GM12892 (cell line): ENCODE data around the gene NFE2.

Source experiments
- POLR2A ChIP-seq: IDR thresholded peaks from 2 replicates; pipeline ENCODE4 v1.6.1; 2011; ENCODE audit warnings: low read depth, low read length, control low read depth
- POLR2AphosphoS5 ChIP-seq: IDR thresholded peaks from 2 replicates; pipeline ENCODE4 v1.6.1; 2011; ENCODE audit warnings: low read depth, low read length, control low read depth
- TAF1 ChIP-seq: IDR thresholded peaks from 2 replicates; pipeline ENCODE4 v1.6.1; 2011; ENCODE audit warnings: low read depth, mild to moderate bottlenecking, control low read depth, low read length, borderline replicate concordance

DNA sequence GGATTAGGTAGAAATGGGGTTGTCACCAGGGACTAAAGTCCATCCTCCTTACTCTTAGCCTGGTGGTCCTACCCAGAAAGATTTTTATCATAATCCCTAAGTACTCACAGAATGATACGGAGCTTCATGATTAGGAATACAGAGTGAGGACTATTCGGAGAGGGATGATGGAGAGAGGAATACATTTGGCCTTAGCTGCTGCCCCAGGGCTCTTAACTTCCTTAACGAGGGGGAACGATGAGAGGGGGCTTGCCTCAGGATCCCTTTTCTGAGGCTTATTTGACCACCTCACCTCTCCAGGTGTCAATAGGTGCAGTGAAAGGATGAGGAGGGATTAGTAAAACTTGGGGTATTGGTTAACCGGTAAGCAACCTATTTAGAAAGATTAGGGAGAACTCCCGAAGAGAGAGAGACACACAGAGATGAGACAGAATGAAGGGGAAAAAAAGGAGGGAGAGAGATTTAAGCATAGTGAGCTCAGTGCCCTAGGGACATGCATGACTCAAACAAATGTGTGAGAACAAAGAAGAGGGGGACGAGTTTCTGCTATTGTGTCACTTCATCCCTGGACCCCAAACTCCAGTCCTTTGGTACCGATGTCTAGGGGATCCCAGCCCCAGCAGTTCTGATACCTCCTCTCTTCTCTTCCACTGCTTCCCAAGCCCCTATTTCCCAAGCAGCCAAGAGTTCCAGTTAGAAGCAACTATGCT, 1.1 kb downstream of the NFE2 start:
- TF ChIP-seq POLR2A = no peak
- TF ChIP-seq TAF1 = no peak
- TF ChIP-seq POLR2AphosphoS5 = no peak
